Measurements from ENCODE around the gene CAPZB.

Gene CAPZB

GRCh38 chr1:19390901-19391595 lies 94.3 kb downstream of the CAPZB start:
- no peak overlapping the region for H3K4me3 ChIP-seq (ENCODE audit: low read depth, low read length)

GRCh38 chr1:19390166-19390850 lies 95.0 kb downstream of the CAPZB start:
- no peak overlapping the region for H3K4me3 ChIP-seq (ENCODE audit: low read depth, low read length)
- no peak for TF ChIP-seq CTCF (IDR thresholded peaks at IDR 0.05; ENCODE audit: control insufficient read depth, extremely low read depth, insufficient read depth)
- DNase-seq (ENCODE audit: low read depth) = no peak

More at GRCh38 chr1:19390901-19391595, 94.3 kb downstream of the CAPZB start:
- no peak for DNase-seq (ENCODE audit: low read depth)
- peak; percentile 46 for TF ChIP-seq CTCF (IDR thresholded peaks at IDR 0.05; ENCODE audit: control insufficient read depth, extremely low read depth, insufficient read depth)

- no peak for DNase-seq (ENCODE audit: low read depth)
- no peak for TF ChIP-seq CTCF (IDR thresholded peaks at IDR 0.05; ENCODE audit: control insufficient read depth, extremely low read depth, insufficient read depth)
- no peak overlapping the region for H3K4me3 ChIP-seq (ENCODE audit: low read depth, low read length)
Observed at GRCh38 chr1:19388980-19389379, 96.4 kb downstream of the CAPZB start.

- TF ChIP-seq CTCF (IDR thresholded peaks at IDR 0.05; ENCODE audit: control insufficient read depth, extremely low read depth, insufficient read depth) = no peak
- DNase-seq (ENCODE audit: low read depth) = no peak
- no peak overlapping the region for H3K4me3 ChIP-seq (ENCODE audit: low read depth, low read length)
Observed at GRCh38 chr1:19387045-19387467, 98.3 kb downstream of the CAPZB start.

GRCh38 chr1:19385869-19386591 lies 99.3 kb downstream of the CAPZB start:
- no peak for TF ChIP-seq CTCF (IDR thresholded peaks at IDR 0.05; ENCODE audit: control insufficient read depth, extremely low read depth, insufficient read depth)
- H3K4me3 ChIP-seq (ENCODE audit: low read depth, low read length) = no peak overlapping the region
- DNase-seq (ENCODE audit: low read depth) = no peak

GRCh38 chr1:19385221-19385620 lies 100.1 kb downstream of the CAPZB start:
- no peak overlapping the region for H3K4me3 ChIP-seq (ENCODE audit: low read depth, low read length)
- no peak for TF ChIP-seq CTCF (IDR thresholded peaks at IDR 0.05; ENCODE audit: control insufficient read depth, extremely low read depth, insufficient read depth)

More at GRCh38 chr1:19385221-19385620, 100.1 kb downstream of the CAPZB start:
- no peak for DNase-seq (ENCODE audit: low read depth)
